DMS153 (cell line): Measurements from ENCODE around the gene USP17L19.
"Not testable (repeated sequence)": the region's sequence is repeated elsewhere in the genome, so short reads cannot be mapped to it uniquely, and the experiment has no call there.

Experiments
- DNase-seq: peaks from one replicate; lab custom pipeline; 2025; lab: John Stamatoyannopoulos, UW

Gene USP17L19

DNA sequence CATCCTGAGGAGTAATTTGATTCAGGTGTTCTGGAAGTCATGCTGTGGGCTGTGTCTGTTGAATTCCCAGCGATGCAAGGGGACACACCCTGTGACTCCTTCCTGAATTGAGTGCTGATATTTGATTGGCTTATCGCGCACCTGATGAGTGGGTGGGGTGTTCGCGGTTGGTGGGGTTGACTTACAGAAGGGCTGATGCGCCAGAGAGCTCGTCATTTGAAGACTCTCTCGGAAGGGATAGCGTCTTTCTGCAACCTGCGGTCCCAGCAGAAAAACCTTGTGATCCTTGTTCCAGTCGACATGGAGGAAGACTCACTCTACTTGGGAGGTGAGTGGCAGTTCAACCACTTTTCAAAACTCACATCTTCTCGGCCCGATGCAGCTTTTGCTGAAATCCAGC is at the start of gene USP17L19:
USP17L19 (plus strand) TSS at position 301 of the 400 bp plus-strand sequence; CDS start at position 301, 0 bp downstream.
- DNase-seq, result not testable (repeated sequence)

GRCh38 chr4:9210357-9210756 is 42.8 kb upstream of the USP17L19 start, which contains the start of gene USP17L10:
Gene USP17L10 (plus strand): TSS chr4:9210657. CDS start chr4:9210657, 0 bp downstream.
- not testable (repeated sequence) for DNase-seq

GRCh38 chr4:9214701-9215100 is 38.5 kb upstream of the USP17L19 start:
- not testable (repeated sequence) for DNase-seq

GRCh38 chr4:9215105-9215504 is 38.1 kb upstream of the USP17L19 start, which contains the start of gene USP17L11:
Gene USP17L11 (plus strand): TSS chr4:9215405. CDS start chr4:9215405, 0 bp downstream.
- not testable (repeated sequence) for DNase-seq

DNA sequence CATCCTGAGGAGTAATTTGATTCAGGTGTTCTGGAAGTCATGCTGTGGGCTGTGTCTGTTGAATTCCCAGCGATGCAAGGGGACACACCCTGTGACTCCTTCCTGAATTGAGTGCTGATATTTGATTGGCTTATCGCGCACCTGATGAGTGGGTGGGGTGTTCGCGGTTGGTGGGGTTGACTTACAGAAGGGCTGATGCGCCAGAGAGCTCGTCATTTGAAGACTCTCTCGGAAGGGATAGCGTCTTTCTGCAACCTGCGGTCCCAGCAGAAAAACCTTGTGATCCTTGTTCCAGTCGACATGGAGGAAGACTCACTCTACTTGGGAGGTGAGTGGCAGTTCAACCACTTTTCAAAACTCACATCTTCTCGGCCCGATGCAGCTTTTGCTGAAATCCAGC is 33.3 kb upstream of the USP17L19 start, which contains the start of gene USP17L12:
USP17L12 (plus strand) TSS at position 301 of the 400 bp plus-strand sequence; CDS start at position 301, 0 bp downstream.
- not testable (repeated sequence) for DNase-seq

DNA sequence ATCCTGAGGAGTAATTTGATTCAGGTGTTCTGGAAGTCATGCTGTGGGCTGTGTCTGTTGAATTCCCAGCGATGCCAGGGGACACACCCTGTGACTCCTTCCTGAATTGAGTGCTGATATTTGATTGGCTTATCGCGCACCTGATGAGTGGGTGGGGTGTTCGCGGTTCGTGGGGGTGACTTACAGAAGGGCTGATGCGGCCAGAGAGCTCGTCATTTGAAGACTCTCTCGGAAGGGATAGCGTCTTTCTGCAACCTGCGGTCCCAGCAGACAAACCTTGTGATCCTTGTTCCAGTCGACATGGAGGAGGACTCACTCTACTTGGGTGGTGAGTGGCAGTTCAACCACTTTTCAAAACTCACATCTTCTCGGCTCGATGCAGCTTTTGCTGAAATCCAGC is 28.6 kb upstream of the USP17L19 start, which contains the start of gene USP17L13:
USP17L13 (plus strand) TSS at position 301 of the 400 bp plus-strand sequence; CDS start at position 301, 0 bp downstream.
- not testable (repeated sequence) for DNase-seq

GRCh38 chr4:9230249-9230648 is 22.9 kb upstream of the USP17L19 start:
- not testable (repeated sequence) for DNase-seq

GRCh38 chr4:9234085-9234484 is 19.1 kb upstream of the USP17L19 start, which contains the start of gene USP17L15:
Gene USP17L15 (plus strand): TSS chr4:9234385. CDS start chr4:9234385, 0 bp downstream.
- not testable (repeated sequence) for DNase-seq

- not testable (repeated sequence) for DNase-seq
These were observed 14.7 kb upstream of the USP17L19 start for GRCh38 chr4:9238461-9238860.

- not testable (repeated sequence) for DNase-seq
These were observed 9.6 kb upstream of the USP17L19 start, which contains the start of gene USP17L17 for GRCh38 chr4:9243579-9243978. Gene USP17L17 (plus strand): TSS chr4:9243879. CDS start chr4:9243879, 0 bp downstream.

DNA sequence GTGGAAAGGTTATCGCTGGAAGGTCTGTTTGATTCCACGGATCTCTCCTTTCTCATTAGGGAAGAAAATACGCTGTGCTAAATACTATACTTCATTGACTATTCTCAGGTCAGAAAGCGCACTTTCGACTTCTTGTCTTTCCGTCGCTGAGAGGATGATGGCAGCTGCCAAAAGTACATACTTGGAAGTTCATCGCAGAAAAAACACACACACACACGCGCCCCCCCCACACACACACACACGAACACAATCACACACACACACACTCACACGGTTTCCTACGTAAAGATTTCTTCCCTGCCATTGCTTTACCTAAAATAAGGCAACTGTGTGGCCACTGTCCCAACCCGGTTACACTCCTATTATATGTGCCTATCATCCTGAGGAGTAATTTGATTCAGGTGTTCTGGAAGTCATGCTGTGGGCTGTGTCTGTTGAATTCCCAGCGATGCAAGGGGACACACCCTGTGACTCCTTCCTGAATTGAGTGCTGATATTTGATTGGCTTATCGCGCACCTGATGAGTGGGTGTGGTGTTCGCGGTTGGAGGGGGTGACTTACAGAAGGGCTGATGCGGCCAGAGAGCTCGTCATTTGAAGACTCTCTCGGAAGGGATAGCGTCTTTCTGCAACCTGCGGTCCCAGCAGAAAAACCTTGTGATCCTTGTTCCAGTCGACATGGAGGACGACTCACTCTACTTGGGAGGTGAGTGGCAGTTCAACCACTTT is 5.1 kb upstream of the USP17L19 start, which contains the start of gene USP17L18:
USP17L18 (plus strand) TSS at position 678 of the 728 bp plus-strand sequence; CDS start at position 678, 0 bp downstream.
- DNase-seq, result not testable (repeated sequence)

DNA sequence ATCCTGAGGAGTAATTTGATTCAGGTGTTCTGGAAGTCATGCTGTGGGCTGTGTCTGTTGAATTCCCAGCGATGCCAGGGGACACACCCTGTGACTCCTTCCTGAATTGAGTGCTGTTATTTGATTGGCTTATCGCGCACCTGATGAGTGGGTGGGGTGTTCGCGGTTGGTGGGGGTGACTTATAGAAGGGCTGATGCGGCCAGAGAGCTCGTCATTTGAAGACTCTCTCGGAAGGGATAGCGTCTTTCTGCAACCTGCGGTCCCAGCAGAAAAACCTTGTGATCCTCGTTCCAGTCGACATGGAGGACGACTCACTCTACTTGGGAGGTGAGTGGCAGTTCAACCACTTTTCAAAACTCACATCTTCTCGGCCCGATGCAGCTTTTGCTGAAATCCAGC is 4.6 kb downstream of the USP17L19 start, which contains the start of gene USP17L20:
USP17L20 (plus strand) TSS at position 301 of the 400 bp plus-strand sequence; CDS start at position 301, 0 bp downstream.
- not testable (repeated sequence) for DNase-seq

DNA sequence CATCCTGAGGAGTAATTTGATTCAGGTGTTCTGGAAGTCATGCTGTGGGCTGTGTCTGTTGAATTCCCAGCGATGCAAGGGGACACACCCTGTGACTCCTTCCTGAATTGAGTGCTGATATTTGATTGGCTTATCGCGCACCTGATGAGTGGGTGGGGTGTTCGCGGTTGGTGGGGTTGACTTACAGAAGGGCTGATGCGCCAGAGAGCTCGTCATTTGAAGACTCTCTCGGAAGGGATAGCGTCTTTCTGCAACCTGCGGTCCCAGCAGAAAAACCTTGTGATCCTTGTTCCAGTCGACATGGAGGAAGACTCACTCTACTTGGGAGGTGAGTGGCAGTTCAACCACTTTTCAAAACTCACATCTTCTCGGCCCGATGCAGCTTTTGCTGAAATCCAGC is 9.4 kb downstream of the USP17L19 start, which contains the start of gene USP17L21:
USP17L21 (plus strand) TSS at position 301 of the 400 bp plus-strand sequence; CDS start at position 301, 0 bp downstream.
- not testable (repeated sequence) for DNase-seq

- DNase-seq, result not testable (repeated sequence)
These were observed 14.1 kb downstream of the USP17L19 start, which contains the start of gene USP17L22 for GRCh38 chr4:9267319-9267718. Gene USP17L22 (plus strand): TSS chr4:9267619. CDS start chr4:9267619, 0 bp downstream.

GRCh38 chr4:9271719-9272118 is 18.5 kb downstream of the USP17L19 start:
- not testable (repeated sequence) for DNase-seq
